ENCODE data around the gene POLH.
"Not testable (repeated sequence)": the region's sequence is repeated elsewhere in the genome, so short reads cannot be mapped to it uniquely, and the experiment has no call there.

POLH gene

GRCh38 chr6:43633002-43633401 is 57.0 kb downstream of the POLH start:
- not testable (repeated sequence) for H3K4me3 Mint-ChIP-seq, H3K27me3 Mint-ChIP-seq, H3K27ac Mint-ChIP-seq, H3K9me3 Mint-ChIP-seq, DNase-seq
- Mint-ChIP-seq H3K4me1 (ENCODE audit: low read depth) (peaks cover 41% of the 10 kb centered on the region), H3K36me3 (ENCODE audit: low read depth) (peaks cover 31% of the 10 kb centered on the region)

- Mint-ChIP-seq H3K4me3 (peak overlapping the region; percentile 93), H3K9me3 (no peaks in the 10 kb centered on the region), H3K4me1 (ENCODE audit: low read depth) (peaks cover 46% of the 10 kb centered on the region), H3K27me3 (no peaks in the 10 kb centered on the region), H3K36me3 (ENCODE audit: low read depth) (peaks cover 38% of the 10 kb centered on the region), H3K27ac (peak overlapping the region; percentile 94)
- DNase-seq = no peak
Measured at GRCh38 chr6:43634702-43635303, 58.8 kb downstream of the POLH start.

GRCh38 chr6:43635387-43636307 is 59.7 kb downstream of the POLH start, which contains the start of gene MAD2L1BP:
MAD2L1BP (plus strand) TSS chr6:43635840; CDS start chr6:43635876, 36 bp downstream.
- Mint-ChIP-seq H3K36me3 (ENCODE audit: low read depth) (peaks cover 46% of the 10 kb centered on the region), H3K4me3 (peak within 1 kb of the TSS; percentile 93), H3K27me3 (no peaks in the 10 kb centered on the region), H3K27ac (peak within 1 kb of the TSS; percentile 94), H3K4me1 (ENCODE audit: low read depth) (peaks cover 48% of the 10 kb centered on the region), H3K9me3 (no peaks in the 10 kb centered on the region)
- DNase-seq = peak; percentile 91

GRCh38 chr6:43636308-43636659 is 60.3 kb downstream of the POLH start:
- H3K4me3 Mint-ChIP-seq = peak overlapping the region; percentile 93
- peaks cover 52% of the 10 kb centered on the region for H3K36me3 Mint-ChIP-seq (ENCODE audit: low read depth)
- peaks cover 48% of the 10 kb centered on the region for H3K4me1 Mint-ChIP-seq (ENCODE audit: low read depth)
- no peaks in the 10 kb centered on the region for H3K27me3 Mint-ChIP-seq
- peak; percentile 36 for DNase-seq
- peak overlapping the region; percentile 94 for H3K27ac Mint-ChIP-seq
- H3K9me3 Mint-ChIP-seq = no peaks in the 10 kb centered on the region

- Mint-ChIP-seq H3K27me3 (no peaks in the 10 kb centered on the region), H3K4me3 (no peak overlapping the region), H3K4me1 (ENCODE audit: low read depth) (peaks cover 55% of the 10 kb centered on the region), H3K9me3 (no peaks in the 10 kb centered on the region), H3K36me3 (ENCODE audit: low read depth) (peaks cover 62% of the 10 kb centered on the region), H3K27ac (peak overlapping the region; percentile 50)
- DNase-seq = no peak
Measured at GRCh38 chr6:43639984-43640800, 64.2 kb downstream of the POLH start.

- DNase-seq = peak; percentile 77
- H3K4me1 Mint-ChIP-seq (ENCODE audit: low read depth) = peaks cover 25% of the 10 kb centered on the region
- H3K9me3 Mint-ChIP-seq = no peaks in the 10 kb centered on the region
- peak within 1 kb of the TSS; percentile 67 for H3K4me3 Mint-ChIP-seq
- H3K27ac Mint-ChIP-seq = peak within 1 kb of the TSS; percentile 67
- H3K27me3 Mint-ChIP-seq = no peaks in the 10 kb centered on the region
- peaks cover 22% of the 10 kb centered on the region for H3K36me3 Mint-ChIP-seq (ENCODE audit: low read depth)
Measured at GRCh38 chr6:43644940-43645612, 69.1 kb downstream of the POLH start, which contains the start of gene RSPH9. RSPH9 (plus strand) TSS chr6:43645036; CDS start chr6:43645099, 63 bp downstream.

- no peak for DNase-seq
- H3K9me3 Mint-ChIP-seq = no peaks in the 10 kb centered on the region
- peak overlapping the region; percentile 67 for H3K27ac Mint-ChIP-seq
- no peaks in the 10 kb centered on the region for H3K27me3 Mint-ChIP-seq
- H3K4me3 Mint-ChIP-seq = peak overlapping the region; percentile 67
- peaks cover 19% of the 10 kb centered on the region for H3K4me1 Mint-ChIP-seq (ENCODE audit: low read depth)
- peaks cover 16% of the 10 kb centered on the region for H3K36me3 Mint-ChIP-seq (ENCODE audit: low read depth)
Measured at GRCh38 chr6:43645613-43645964, 69.6 kb downstream of the POLH start.

GRCh38 chr6:43647613-43648012 is 71.6 kb downstream of the POLH start:
- no peaks in the 10 kb centered on the region for H3K9me3 Mint-ChIP-seq
- H3K4me1 Mint-ChIP-seq (ENCODE audit: low read depth) = peaks cover 15% of the 10 kb centered on the region
- no peak overlapping the region for H3K27ac Mint-ChIP-seq
- H3K36me3 Mint-ChIP-seq (ENCODE audit: low read depth) = peaks cover 2% of the 10 kb centered on the region
- H3K27me3 Mint-ChIP-seq = no peaks in the 10 kb centered on the region
- no peak for DNase-seq
- H3K4me3 Mint-ChIP-seq = no peak overlapping the region

- DNase-seq = no peak
- no peaks in the 10 kb centered on the region for H3K9me3 Mint-ChIP-seq
- no peaks in the 10 kb centered on the region for H3K27me3 Mint-ChIP-seq
- H3K4me1 Mint-ChIP-seq (ENCODE audit: low read depth) = peaks cover 15% of the 10 kb centered on the region
- no peaks in the 10 kb centered on the region for H3K36me3 Mint-ChIP-seq (ENCODE audit: low read depth)
- H3K27ac Mint-ChIP-seq = no peak overlapping the region
- no peak overlapping the region for H3K4me3 Mint-ChIP-seq
Measured at GRCh38 chr6:43648248-43648647, 72.3 kb downstream of the POLH start.

- not testable (repeated sequence) for H3K36me3 Mint-ChIP-seq (ENCODE audit: low read depth); DNase-seq; H3K4me1 Mint-ChIP-seq (ENCODE audit: low read depth); H3K27ac Mint-ChIP-seq; H3K9me3 Mint-ChIP-seq; H3K27me3 Mint-ChIP-seq; H3K4me3 Mint-ChIP-seq
Measured at GRCh38 chr6:43652822-43653221, 76.8 kb downstream of the POLH start.

GRCh38 chr6:43657221-43657802 is 81.3 kb downstream of the POLH start:
- no peaks in the 10 kb centered on the region for H3K4me1 Mint-ChIP-seq (ENCODE audit: low read depth)
- no peak overlapping the region for H3K4me3 Mint-ChIP-seq
- H3K27me3 Mint-ChIP-seq = no peaks in the 10 kb centered on the region
- no peaks in the 10 kb centered on the region for H3K9me3 Mint-ChIP-seq
- no peak overlapping the region for H3K27ac Mint-ChIP-seq
- no peaks in the 10 kb centered on the region for H3K36me3 Mint-ChIP-seq (ENCODE audit: low read depth)
- DNase-seq = no peak

GRCh38 chr6:43658161-43658560 is 82.2 kb downstream of the POLH start:
- Mint-ChIP-seq H3K27ac (no peak overlapping the region), H3K36me3 (ENCODE audit: low read depth) (no peaks in the 10 kb centered on the region), H3K4me3 (no peak overlapping the region), H3K4me1 (ENCODE audit: low read depth) (peaks cover 2% of the 10 kb centered on the region), H3K27me3 (no peaks in the 10 kb centered on the region), H3K9me3 (no peaks in the 10 kb centered on the region)
- no peak for DNase-seq

GRCh38 chr6:43662948-43663347 is 87.0 kb downstream of the POLH start:
- not testable (repeated sequence) for H3K27ac Mint-ChIP-seq; DNase-seq; H3K36me3 Mint-ChIP-seq (ENCODE audit: low read depth); H3K4me3 Mint-ChIP-seq; H3K9me3 Mint-ChIP-seq; H3K27me3 Mint-ChIP-seq
- peaks cover 13% of the 10 kb centered on the region for H3K4me1 Mint-ChIP-seq (ENCODE audit: low read depth)

Measured in activated T-cell treated with anti-CD3 and anti-CD28 coated beads, Interleukin-2, amount 50 U/mL, for 24 hours (primary cell).